ENCODE results near the gene ZMYND19.

The ZMYND19 gene

DNA sequence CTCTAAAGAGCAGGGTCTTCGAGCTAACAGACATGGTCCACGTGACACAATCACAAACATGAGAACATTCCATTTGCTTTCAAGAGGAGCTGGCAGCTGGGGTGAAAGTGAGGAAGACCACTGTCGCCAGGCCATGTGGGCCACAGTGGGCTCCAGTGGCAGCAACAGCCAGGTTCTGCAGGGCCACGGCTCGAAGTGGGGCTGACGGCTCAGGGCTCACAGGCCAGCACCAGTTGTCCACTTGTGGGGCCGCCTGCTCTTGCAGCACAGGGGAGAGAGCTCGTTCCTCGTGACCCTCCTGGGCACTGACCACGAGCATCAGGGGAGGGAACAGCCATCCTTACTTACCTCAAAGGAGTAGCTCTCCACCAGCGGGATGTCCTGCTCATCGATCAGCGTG lies 2.0 kb downstream of the ZMYND19 start:
- TF ChIP-seq, protein P1, sequence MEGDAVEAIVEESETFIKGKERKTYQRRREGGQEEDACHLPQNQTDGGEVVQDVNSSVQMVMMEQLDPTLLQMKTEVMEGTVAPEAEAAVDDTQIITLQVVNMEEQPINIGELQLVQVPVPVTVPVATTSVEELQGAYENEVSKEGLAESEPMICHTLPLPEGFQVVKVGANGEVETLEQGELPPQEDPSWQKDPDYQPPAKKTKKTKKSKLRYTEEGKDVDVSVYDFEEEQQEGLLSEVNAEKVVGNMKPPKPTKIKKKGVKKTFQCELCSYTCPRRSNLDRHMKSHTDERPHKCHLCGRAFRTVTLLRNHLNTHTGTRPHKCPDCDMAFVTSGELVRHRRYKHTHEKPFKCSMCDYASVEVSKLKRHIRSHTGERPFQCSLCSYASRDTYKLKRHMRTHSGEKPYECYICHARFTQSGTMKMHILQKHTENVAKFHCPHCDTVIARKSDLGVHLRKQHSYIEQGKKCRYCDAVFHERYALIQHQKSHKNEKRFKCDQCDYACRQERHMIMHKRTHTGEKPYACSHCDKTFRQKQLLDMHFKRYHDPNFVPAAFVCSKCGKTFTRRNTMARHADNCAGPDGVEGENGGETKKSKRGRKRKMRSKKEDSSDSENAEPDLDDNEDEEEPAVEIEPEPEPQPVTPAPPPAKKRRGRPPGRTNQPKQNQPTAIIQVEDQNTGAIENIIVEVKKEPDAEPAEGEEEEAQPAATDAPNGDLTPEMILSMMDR (IDR thresholded peaks at IDR 0.05; ENCODE audit: low read depth, low read length) = no peak
- H3K4me3 ChIP-seq (replicated peaks in 1 of 2; ENCODE audit: low read depth in 2 of 2, low read length in 2 of 2) = no peak overlapping the region
- DNase-seq (ENCODE audit: low read depth in 2 of 2) = no peak

DNA sequence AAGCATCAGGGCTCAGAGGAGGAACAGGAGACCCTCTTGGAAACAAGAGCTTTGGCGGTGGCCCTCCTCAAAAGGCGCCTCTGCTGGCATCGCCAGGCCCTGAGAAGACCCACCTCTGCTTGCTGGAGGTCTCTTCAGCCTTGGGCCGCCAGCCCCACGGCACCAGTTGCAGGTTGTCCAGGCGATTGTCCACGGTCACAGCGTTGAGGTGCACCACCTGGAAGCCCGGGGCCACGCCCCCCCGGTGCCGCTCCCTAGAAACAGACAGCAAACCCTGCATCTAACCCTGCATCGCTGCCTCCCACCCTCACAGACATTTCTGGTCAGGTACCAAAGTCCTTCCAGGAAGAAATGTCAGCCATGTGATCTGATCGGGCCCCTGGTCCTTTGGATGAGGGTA lies 3.5 kb downstream of the ZMYND19 start:
- TF ChIP-seq, protein P1 (IDR thresholded peaks at IDR 0.05; ENCODE audit: low read depth, low read length) = no peak
- H3K4me3 ChIP-seq (replicated peaks in 1 of 2; ENCODE audit: low read depth in 2 of 2, low read length in 2 of 2) = no peak overlapping the region
- no peak for DNase-seq (ENCODE audit: low read depth in 2 of 2)

DNA sequence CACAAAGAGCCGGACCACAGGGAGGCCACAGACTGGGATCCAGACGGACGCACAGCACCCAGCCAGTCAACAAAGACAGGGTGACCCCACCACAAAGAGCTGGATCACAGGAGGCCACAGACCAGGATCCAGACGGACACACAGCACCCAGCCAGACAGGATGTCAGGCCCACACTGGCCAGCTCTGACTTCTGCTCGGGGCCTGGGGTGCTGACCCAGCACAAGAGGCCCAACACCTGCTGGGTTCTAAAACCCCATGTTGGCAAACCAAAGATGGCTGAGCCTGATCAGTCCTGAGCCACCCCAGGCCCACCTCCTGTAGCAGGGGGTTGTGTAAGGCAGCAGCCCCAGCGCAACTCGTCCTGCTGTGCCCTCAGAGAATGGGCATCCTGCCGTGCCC lies 6.4 kb downstream of the ZMYND19 start:
- TF ChIP-seq, protein P1 (IDR thresholded peaks at IDR 0.05; ENCODE audit: low read depth, low read length) = no peak
- no peak for DNase-seq (ENCODE audit: low read depth in 2 of 2)

DNA sequence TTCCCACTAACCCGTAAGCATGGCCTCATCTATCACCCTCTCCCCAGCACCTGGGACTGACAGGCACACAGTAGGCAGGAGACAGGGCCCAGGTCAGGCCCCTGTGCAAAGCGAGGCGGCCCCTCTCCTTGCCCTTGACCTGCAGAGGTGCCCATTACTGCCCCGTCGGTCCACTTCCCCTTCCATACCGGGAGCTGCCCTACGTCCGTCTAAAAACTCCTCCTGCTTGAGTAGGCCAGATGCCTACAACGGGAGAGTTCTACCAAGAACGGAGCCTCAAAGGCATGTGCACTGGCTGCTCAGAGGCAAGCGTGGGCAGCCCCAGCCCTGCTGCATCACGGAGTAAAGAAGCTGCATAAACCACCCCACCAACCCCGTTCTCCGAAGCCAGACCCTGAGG lies 7.0 kb downstream of the ZMYND19 start:
- no peak overlapping the region for H3K4me3 ChIP-seq (replicated peaks in 1 of 2; ENCODE audit: low read depth in 2 of 2, low read length in 2 of 2)
- no peak for DNase-seq (ENCODE audit: low read depth in 2 of 2)
- TF ChIP-seq, protein P1 (IDR thresholded peaks at IDR 0.05; ENCODE audit: low read depth, low read length) = no peak

More for the DNA sequence above, 6.4 kb downstream of the ZMYND19 start:
- no peak overlapping the region for H3K4me3 ChIP-seq (replicated peaks in 1 of 2; ENCODE audit: low read depth in 2 of 2, low read length in 2 of 2)

DNA sequence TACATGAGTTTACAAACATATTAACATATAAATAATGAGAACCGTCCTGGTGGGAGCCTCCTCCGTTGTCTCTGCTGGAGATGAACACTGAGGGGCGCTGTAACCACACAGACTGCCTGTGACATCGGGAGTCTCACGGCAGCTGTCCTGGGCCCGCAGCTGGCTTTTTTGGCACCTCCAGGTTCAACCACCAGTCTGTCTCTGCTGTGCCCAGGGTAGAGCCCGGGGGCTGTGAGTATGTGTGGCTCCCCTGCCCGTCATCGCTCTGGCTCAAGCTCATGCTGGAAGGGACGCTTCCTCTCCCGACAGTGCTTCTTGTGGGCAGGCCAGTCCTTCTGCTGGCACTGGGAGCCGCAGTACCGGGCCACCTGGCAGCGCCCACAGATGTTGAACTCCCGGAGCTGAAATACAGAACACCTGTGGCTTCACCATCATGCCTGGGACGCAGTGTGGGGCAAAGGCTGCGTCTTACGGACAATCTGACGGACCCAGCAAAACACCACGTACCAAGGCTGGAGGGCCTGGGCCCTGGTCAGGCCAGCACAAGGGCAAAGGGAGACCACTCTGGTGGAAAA lies 7.9 kb downstream of the ZMYND19 start:
- H3K4me3 ChIP-seq (replicated peaks in 1 of 2; ENCODE audit: low read depth in 2 of 2, low read length in 2 of 2) = no peak overlapping the region
- TF ChIP-seq, protein P1 (IDR thresholded peaks at IDR 0.05; ENCODE audit: low read depth, low read length) = peak; percentile 29
- DNase-seq (ENCODE audit: low read depth in 2 of 2) = peak; percentile 12 to 25

DNA sequence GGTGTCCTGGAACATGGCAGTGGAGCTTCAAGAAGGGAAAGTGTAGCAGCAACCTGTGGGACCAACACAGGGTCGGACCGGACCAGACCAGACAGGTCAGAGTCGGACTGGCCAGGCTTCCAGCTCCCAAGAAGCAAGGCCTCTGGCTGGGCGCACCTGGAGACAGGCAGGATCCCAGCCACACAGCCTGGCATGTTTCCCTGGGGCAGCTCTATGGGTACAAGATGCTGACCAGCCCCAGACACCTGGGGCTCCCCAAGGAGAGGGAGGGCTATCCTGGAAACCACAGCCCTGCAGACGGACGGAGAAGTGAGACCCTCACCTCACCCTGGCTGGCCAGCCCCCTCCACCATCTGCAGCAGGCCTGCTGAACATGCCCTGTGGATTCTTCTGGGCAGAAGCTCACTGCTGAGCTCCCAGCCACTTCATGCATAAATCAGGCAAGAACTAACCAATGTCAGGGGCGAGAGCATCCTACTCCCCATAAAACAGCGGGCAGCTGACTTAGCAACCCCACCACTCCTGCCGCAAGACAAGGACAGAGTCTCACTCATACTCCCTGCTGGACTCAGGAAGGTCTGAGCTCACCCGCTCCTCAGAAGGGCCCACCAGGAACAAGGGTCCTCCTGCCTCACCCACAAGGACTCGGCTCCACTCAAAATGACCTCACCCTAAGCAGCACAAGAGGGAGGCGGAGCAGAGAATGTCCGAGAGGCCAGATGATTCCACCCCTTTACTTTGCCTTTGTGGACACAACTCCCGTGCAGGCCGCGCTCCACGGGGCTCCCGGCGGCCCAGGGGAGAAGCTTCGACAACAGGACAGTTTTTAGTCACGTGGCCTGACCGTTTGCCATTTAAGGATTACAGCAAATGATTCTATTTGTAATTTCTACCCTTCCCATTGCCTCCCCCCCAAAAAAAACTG lies 8.7 kb downstream of the ZMYND19 start:
- no peak overlapping the region for H3K4me3 ChIP-seq (replicated peaks in 1 of 2; ENCODE audit: low read depth in 2 of 2, low read length in 2 of 2)
- TF ChIP-seq, protein P1 (IDR thresholded peaks at IDR 0.05; ENCODE audit: low read depth, low read length) = no peak
- DNase-seq (ENCODE audit: low read depth in 2 of 2) = no peak

Measured in cardiac fibroblast (primary cell).